ENCODE measurements around the gene MYORG.
A peak's percentile ranks its signal among the peaks of the same experiment; 100 is the strongest.

MYORG gene

GRCh38 chr9:34376596-34377403, at the start of gene MYORG:
MYORG (minus strand) TSS chr9:34376898; CDS start chr9:34372943, 3,955 bp downstream.
- DNase-seq (ENCODE audit: low read depth in 1 of 2, low spot score in 1 of 2) = peak; percentile 88 to 90

GRCh38 chr9:34419716-34420504, 43.2 kb upstream of the MYORG start:
- DNase-seq (ENCODE audit: low read depth in 1 of 2, low spot score in 1 of 2) = no peak

GRCh38 chr9:34417734-34418133, 41.0 kb upstream of the MYORG start:
- no peak for DNase-seq (ENCODE audit: low read depth in 1 of 2, low spot score in 1 of 2)

GRCh38 chr9:34413231-34413852, 36.6 kb upstream of the MYORG start:
- DNase-seq (ENCODE audit: low read depth in 1 of 2, low spot score in 1 of 2) = no peak

GRCh38 chr9:34412336-34412735, 35.6 kb upstream of the MYORG start:
- no peak for DNase-seq (ENCODE audit: low read depth in 1 of 2, low spot score in 1 of 2)

- DNase-seq (ENCODE audit: low read depth in 1 of 2, low spot score in 1 of 2) = no peak
Observed at GRCh38 chr9:34409154-34409553, 32.5 kb upstream of the MYORG start.

- DNase-seq (ENCODE audit: low read depth in 1 of 2, low spot score in 1 of 2) = no peak
Observed at GRCh38 chr9:34408173-34408572, 31.5 kb upstream of the MYORG start.

GRCh38 chr9:34406219-34406618, 29.5 kb upstream of the MYORG start:
- DNase-seq (ENCODE audit: low read depth in 1 of 2, low spot score in 1 of 2) = no peak

GRCh38 chr9:34405719-34406118, 29.0 kb upstream of the MYORG start:
- DNase-seq (ENCODE audit: low read depth in 1 of 2, low spot score in 1 of 2) = no peak

GRCh38 chr9:34403554-34404380, 27.1 kb upstream of the MYORG start:
- no peak for DNase-seq (ENCODE audit: low read depth in 1 of 2, low spot score in 1 of 2)

GRCh38 chr9:34400686-34401602, 24.2 kb upstream of the MYORG start:
- DNase-seq (ENCODE audit: low read depth in 1 of 2, low spot score in 1 of 2) = no peak

- no peak for DNase-seq (ENCODE audit: low read depth in 1 of 2, low spot score in 1 of 2)
Observed at GRCh38 chr9:34400275-34400674, 23.6 kb upstream of the MYORG start.

GRCh38 chr9:34399729-34400128, 23.0 kb upstream of the MYORG start:
- DNase-seq (ENCODE audit: low read depth in 1 of 2, low spot score in 1 of 2) = no peak

GRCh38 chr9:34398875-34399274, 22.2 kb upstream of the MYORG start:
- no peak for DNase-seq (ENCODE audit: low read depth in 1 of 2, low spot score in 1 of 2)

GRCh38 chr9:34396276-34397214, 19.8 kb upstream of the MYORG start:
- DNase-seq (ENCODE audit: low read depth in 1 of 2, low spot score in 1 of 2) = no peak

- no peak for DNase-seq (ENCODE audit: low read depth in 1 of 2, low spot score in 1 of 2)
Observed at GRCh38 chr9:34392511-34392910, 15.8 kb upstream of the MYORG start.

GRCh38 chr9:34387239-34387638, 10.5 kb upstream of the MYORG start:
- DNase-seq (ENCODE audit: low read depth in 1 of 2, low spot score in 1 of 2) = no peak

GRCh38 chr9:34386656-34387055, 10.0 kb upstream of the MYORG start:
- DNase-seq (ENCODE audit: low read depth in 1 of 2, low spot score in 1 of 2) = no peak

All from stimulated activated CD4-positive, alpha-beta T cell treated with anti-CD3 and anti-CD28 coated beads, Interleukin-15, amount 100 ng/mL, for 1 hour (primary cell).